Measurements from ENCODE around the gene TAS2R40.
"Not testable (repeated sequence)": the region's sequence is repeated elsewhere in the genome, so short reads cannot be mapped to it uniquely, and the experiment has no call there.

The TAS2R40 gene

GRCh38 chr7:143221737-143222136 lies at the start of gene TAS2R40:
Gene TAS2R40, plus strand, starts transcription at chr7:143222037. Its CDS starts 42 bp downstream, at chr7:143222079.
- DNase-seq: no peak

- DNase-seq: no peak
Measured at GRCh38 chr7:143172354-143172753, 49.5 kb upstream of the TAS2R40 start.

GRCh38 chr7:143176128-143176527 lies 45.7 kb upstream of the TAS2R40 start:
- no peak for DNase-seq

- DNase-seq: no peak
Measured at GRCh38 chr7:143177374-143178119, 44.3 kb upstream of the TAS2R40 start.

GRCh38 chr7:143180771-143181170 lies 41.1 kb upstream of the TAS2R40 start:
- not testable (repeated sequence) for DNase-seq

GRCh38 chr7:143181349-143181748 lies 40.5 kb upstream of the TAS2R40 start:
- DNase-seq: no peak

- no peak for DNase-seq
Measured at GRCh38 chr7:143183024-143183423, 38.8 kb upstream of the TAS2R40 start, which contains the start of gene TAS2R39. Gene TAS2R39, plus strand, starts transcription at chr7:143183419. Its CDS starts 0 bp downstream, at chr7:143183419.

GRCh38 chr7:143185551-143185950 lies 36.3 kb upstream of the TAS2R40 start:
- DNase-seq: no peak

- DNase-seq: no peak
Measured at GRCh38 chr7:143188994-143189393, 32.8 kb upstream of the TAS2R40 start.

GRCh38 chr7:143193880-143194279 lies 28.0 kb upstream of the TAS2R40 start:
- no peak for DNase-seq

GRCh38 chr7:143199040-143199439 lies 22.8 kb upstream of the TAS2R40 start:
- DNase-seq: no peak

GRCh38 chr7:143202161-143202560 lies 19.7 kb upstream of the TAS2R40 start:
- no peak for DNase-seq

- DNase-seq: peak in 1 of 51 donors; percentile 6
Measured at GRCh38 chr7:143203386-143203785, 18.5 kb upstream of the TAS2R40 start.

GRCh38 chr7:143205560-143206293 lies 16.1 kb upstream of the TAS2R40 start:
- peak in 15 of 51 donors; percentile 4 to 44 (median 22) for DNase-seq

- no peak for DNase-seq
Measured at GRCh38 chr7:143210541-143210940, 11.3 kb upstream of the TAS2R40 start.

GRCh38 chr7:143213478-143213877 lies 8.4 kb upstream of the TAS2R40 start:
- DNase-seq: not testable (repeated sequence)

- peak in 25 of 51 donors; percentile 4 to 80 (median 29) for DNase-seq
Measured at GRCh38 chr7:143214789-143215679, 6.8 kb upstream of the TAS2R40 start.

GRCh38 chr7:143216151-143216550 lies 5.7 kb upstream of the TAS2R40 start:
- peak in 3 of 51 donors; percentile 11 to 52 (median 34) for DNase-seq

- DNase-seq: no peak
Measured at GRCh38 chr7:143216686-143217085, 5.2 kb upstream of the TAS2R40 start.

- no peak for DNase-seq
Measured at GRCh38 chr7:143217806-143218205, 4.0 kb upstream of the TAS2R40 start.

GRCh38 chr7:143221286-143221685 lies 551 bp upstream of the TAS2R40 start:
- no peak for DNase-seq

GRCh38 chr7:143222782-143223181 lies 945 bp downstream of the TAS2R40 start:
- peak in 2 of 51 donors; percentile 8 to 22 for DNase-seq

All from hypothalamus (tissue), 51 donors.